GM10266 (cell line): ENCODE measurements around the gene WNK4.

ENCODE experiments used
- DNase-seq: peaks from one replicate; pipeline ENCODE4 v3.0.0; 2012; ENCODE audit errors: extremely low spot score
- CTCF ChIP-seq: IDR thresholded peaks from 2 replicates; pipeline ENCODE4 v1.5.1; 2012; ENCODE audit warnings: mild to moderate bottlenecking, low read depth; ENCODE audit not compliant: control insufficient read depth, insufficient read depth; ENCODE audit errors: missing control alignments

Gene WNK4

GRCh38 chr17:42748202-42748907, 32.1 kb upstream of the WNK4 start:
- no peak for TF ChIP-seq CTCF
- no peak for DNase-seq

GRCh38 chr17:42748908-42749798, 31.3 kb upstream of the WNK4 start:
- TF ChIP-seq CTCF = no peak
- no peak for DNase-seq

- DNase-seq = no peak
- TF ChIP-seq CTCF = no peak
Measured at GRCh38 chr17:42750739-42751344, 29.6 kb upstream of the WNK4 start.

- TF ChIP-seq CTCF = no peak
- no peak for DNase-seq
Measured at GRCh38 chr17:42751628-42752027, 28.8 kb upstream of the WNK4 start.

DNA sequence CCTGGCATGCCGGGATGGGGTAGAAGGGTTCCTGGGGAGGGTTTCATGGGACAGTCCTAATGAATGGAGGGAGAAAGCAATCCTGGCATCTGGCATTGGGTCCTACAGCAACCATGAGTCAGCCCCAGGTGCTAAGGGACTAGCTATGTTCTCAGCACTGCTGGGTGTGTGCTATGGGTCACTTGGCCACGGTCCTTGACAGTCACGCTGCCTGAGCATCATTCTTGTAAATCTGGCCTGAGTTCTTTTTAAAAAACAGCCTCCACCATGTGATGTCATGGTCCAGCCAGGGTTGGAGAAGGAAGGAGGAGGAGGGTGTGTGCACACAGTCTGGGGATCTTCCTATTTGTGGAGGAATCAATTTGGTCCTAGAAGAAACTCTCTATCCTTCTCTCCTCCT, 25.6 kb upstream of the WNK4 start:
- no peak for DNase-seq
- TF ChIP-seq CTCF = no peak

- peak; percentile 67 for DNase-seq
- no peak for TF ChIP-seq CTCF
Measured at GRCh38 chr17:42759982-42760651, 20.3 kb upstream of the WNK4 start.
